ENCODE results near the gene TBC1D21. TPM values are rescaled to one million over a fixed set of nuclear protein-coding genes. Genes with fewer than 3 reads are reported as not detected.

TBC1D21 gene
- total RNA-seq, 1 experiment from 2014 or later = not detected

- no peak overlapping the region for H3K4me3 ChIP-seq
- BruUV-seq (replicated peaks) = no TSS peak
- CTCF ChIA-PET = interaction anchor here (0.6 kb wide), 1 partner anchor 16 kb away, joined by 4 read pairs; no protein-coding TSS in a partner anchor
- H3K36me3 ChIP-seq (ENCODE audit: low read depth) = no peaks in the 10 kb centered on the region
- H3K4me1 ChIP-seq (replicated peaks; ENCODE audit: insufficient read depth) = peaks cover 19% of the 10 kb centered on the region
- DNase-seq = no peak
- intact Hi-C loops (cut with micrococcal nuclease; ENCODE audit: unreplicated experiment) = no loop called here
- H3K4me2 ChIP-seq = no peak overlapping the region
- POLR2A ChIA-PET (ENCODE audit: unreplicated experiment) = no interaction called here
- H2AFZ ChIP-seq = no peak overlapping the region
- no peaks in the 10 kb centered on the region for H3K27me3 ChIP-seq (ENCODE audit: insufficient read depth, low read depth)
- no peaks in the 10 kb centered on the region for H3K79me2 ChIP-seq (ENCODE audit: low read depth)
- H3K27ac ChIP-seq = no peak overlapping the region
- H4K20me1 ChIP-seq (ENCODE audit: insufficient read depth) = no peaks in the 10 kb centered on the region
- no peaks in the 10 kb centered on the region for H3K9me3 ChIP-seq (ENCODE audit: insufficient read depth, low read depth)
- peaks cover 14% of the 10 kb centered on the region for H3F3A ChIP-seq (ENCODE audit: insufficient read depth, low read depth)
- no peak for TF ChIP-seq EZH2 (IDR thresholded peaks at IDR 0.05; ENCODE audit: low read depth)
- no peak for TF ChIP-seq CTCF (conservative IDR thresholded peaks at IDR 0.05)
- no peaks in the 10 kb centered on the region for H3K9me2 ChIP-seq (ENCODE audit: insufficient read depth)
These were observed 37.3 kb downstream of the TBC1D21 start for GRCh38 chr15:73910522-73911303.

GRCh38 chr15:73912030-73912596 is 38.7 kb downstream of the TBC1D21 start:
- peaks cover 24% of the 10 kb centered on the region for H3K4me1 ChIP-seq (replicated peaks; ENCODE audit: insufficient read depth)
- H3K27me3 ChIP-seq (ENCODE audit: insufficient read depth, low read depth) = no peaks in the 10 kb centered on the region
- BruUV-seq (replicated peaks) = no TSS peak
- no peaks in the 10 kb centered on the region for H3K9me2 ChIP-seq (ENCODE audit: insufficient read depth)
- peaks cover 16% of the 10 kb centered on the region for H3F3A ChIP-seq (ENCODE audit: insufficient read depth, low read depth)
- peaks cover 7% of the 10 kb centered on the region for H3K9me3 ChIP-seq (ENCODE audit: insufficient read depth, low read depth)
- H3K36me3 ChIP-seq (ENCODE audit: low read depth) = no peaks in the 10 kb centered on the region
- CTCF ChIA-PET = interaction anchor here (0.6 kb wide), 1 partner anchor 193 kb away, joined by 5 read pairs; no protein-coding TSS in a partner anchor
- intact Hi-C loops (cut with micrococcal nuclease; ENCODE audit: unreplicated experiment) = no loop called here
- H3K4me2 ChIP-seq = no peak overlapping the region
- H4K20me1 ChIP-seq (ENCODE audit: insufficient read depth) = no peaks in the 10 kb centered on the region
- DNase-seq = no peak
- TF ChIP-seq EZH2 (IDR thresholded peaks at IDR 0.05; ENCODE audit: low read depth) = no peak
- TF ChIP-seq CTCF (conservative IDR thresholded peaks at IDR 0.05) = no peak
- POLR2A ChIA-PET (ENCODE audit: unreplicated experiment) = no interaction called here
- no peak overlapping the region for H3K27ac ChIP-seq
- H3K79me2 ChIP-seq (ENCODE audit: low read depth) = no peaks in the 10 kb centered on the region
- H2AFZ ChIP-seq = no peak overlapping the region
- H3K4me3 ChIP-seq = no peak overlapping the region

- Histone ChIP-seq H3K27ac (no peak overlapping the region), H4K20me1 (ENCODE audit: insufficient read depth) (no peaks in the 10 kb centered on the region), H3K27me3 (ENCODE audit: insufficient read depth, low read depth) (no peaks in the 10 kb centered on the region), H3K9me2 (ENCODE audit: insufficient read depth) (no peaks in the 10 kb centered on the region), H3K4me1 (replicated peaks; ENCODE audit: insufficient read depth) (peaks cover 24% of the 10 kb centered on the region), H3K4me3 (no peak overlapping the region), H3K36me3 (ENCODE audit: low read depth) (0 out of 2 replicates have a peak, but pooled peaks cover 4% of the 10 kb centered on the region), H2AFZ (no peak overlapping the region), H3K79me2 (ENCODE audit: low read depth) (no peaks in the 10 kb centered on the region), H3F3A (ENCODE audit: insufficient read depth, low read depth) (peaks cover 24% of the 10 kb centered on the region), H3K4me2 (no peak overlapping the region), H3K9me3 (ENCODE audit: insufficient read depth, low read depth) (peaks cover 7% of the 10 kb centered on the region)
- CTCF ChIA-PET = no interaction called here
- POLR2A ChIA-PET (ENCODE audit: unreplicated experiment) = no interaction called here
- no TSS peak for BruUV-seq (replicated peaks)
- no peak for DNase-seq
- TF ChIP-seq EZH2 (IDR thresholded peaks at IDR 0.05; ENCODE audit: low read depth) = no peak
- no peak for TF ChIP-seq CTCF (conservative IDR thresholded peaks at IDR 0.05)
- intact Hi-C loops (cut with micrococcal nuclease; ENCODE audit: unreplicated experiment) = no loop called here
These were observed 40.8 kb downstream of the TBC1D21 start for GRCh38 chr15:73914145-73914544.

Data from PC-9 (cell line).